ENCODE measurements around the gene GALR3. TPM values are rescaled to one million over a fixed set of nuclear protein-coding genes. Genes with fewer than 3 reads are reported as not detected.
A peak's percentile ranks its signal among the peaks of the same experiment; 100 is the strongest.

The GALR3 gene
- total and polyA plus RNA-seq, 2 experiments from 2014 or later: 0.36 to 0.63 TPM

- TF ChIP-seq, protein P1, sequence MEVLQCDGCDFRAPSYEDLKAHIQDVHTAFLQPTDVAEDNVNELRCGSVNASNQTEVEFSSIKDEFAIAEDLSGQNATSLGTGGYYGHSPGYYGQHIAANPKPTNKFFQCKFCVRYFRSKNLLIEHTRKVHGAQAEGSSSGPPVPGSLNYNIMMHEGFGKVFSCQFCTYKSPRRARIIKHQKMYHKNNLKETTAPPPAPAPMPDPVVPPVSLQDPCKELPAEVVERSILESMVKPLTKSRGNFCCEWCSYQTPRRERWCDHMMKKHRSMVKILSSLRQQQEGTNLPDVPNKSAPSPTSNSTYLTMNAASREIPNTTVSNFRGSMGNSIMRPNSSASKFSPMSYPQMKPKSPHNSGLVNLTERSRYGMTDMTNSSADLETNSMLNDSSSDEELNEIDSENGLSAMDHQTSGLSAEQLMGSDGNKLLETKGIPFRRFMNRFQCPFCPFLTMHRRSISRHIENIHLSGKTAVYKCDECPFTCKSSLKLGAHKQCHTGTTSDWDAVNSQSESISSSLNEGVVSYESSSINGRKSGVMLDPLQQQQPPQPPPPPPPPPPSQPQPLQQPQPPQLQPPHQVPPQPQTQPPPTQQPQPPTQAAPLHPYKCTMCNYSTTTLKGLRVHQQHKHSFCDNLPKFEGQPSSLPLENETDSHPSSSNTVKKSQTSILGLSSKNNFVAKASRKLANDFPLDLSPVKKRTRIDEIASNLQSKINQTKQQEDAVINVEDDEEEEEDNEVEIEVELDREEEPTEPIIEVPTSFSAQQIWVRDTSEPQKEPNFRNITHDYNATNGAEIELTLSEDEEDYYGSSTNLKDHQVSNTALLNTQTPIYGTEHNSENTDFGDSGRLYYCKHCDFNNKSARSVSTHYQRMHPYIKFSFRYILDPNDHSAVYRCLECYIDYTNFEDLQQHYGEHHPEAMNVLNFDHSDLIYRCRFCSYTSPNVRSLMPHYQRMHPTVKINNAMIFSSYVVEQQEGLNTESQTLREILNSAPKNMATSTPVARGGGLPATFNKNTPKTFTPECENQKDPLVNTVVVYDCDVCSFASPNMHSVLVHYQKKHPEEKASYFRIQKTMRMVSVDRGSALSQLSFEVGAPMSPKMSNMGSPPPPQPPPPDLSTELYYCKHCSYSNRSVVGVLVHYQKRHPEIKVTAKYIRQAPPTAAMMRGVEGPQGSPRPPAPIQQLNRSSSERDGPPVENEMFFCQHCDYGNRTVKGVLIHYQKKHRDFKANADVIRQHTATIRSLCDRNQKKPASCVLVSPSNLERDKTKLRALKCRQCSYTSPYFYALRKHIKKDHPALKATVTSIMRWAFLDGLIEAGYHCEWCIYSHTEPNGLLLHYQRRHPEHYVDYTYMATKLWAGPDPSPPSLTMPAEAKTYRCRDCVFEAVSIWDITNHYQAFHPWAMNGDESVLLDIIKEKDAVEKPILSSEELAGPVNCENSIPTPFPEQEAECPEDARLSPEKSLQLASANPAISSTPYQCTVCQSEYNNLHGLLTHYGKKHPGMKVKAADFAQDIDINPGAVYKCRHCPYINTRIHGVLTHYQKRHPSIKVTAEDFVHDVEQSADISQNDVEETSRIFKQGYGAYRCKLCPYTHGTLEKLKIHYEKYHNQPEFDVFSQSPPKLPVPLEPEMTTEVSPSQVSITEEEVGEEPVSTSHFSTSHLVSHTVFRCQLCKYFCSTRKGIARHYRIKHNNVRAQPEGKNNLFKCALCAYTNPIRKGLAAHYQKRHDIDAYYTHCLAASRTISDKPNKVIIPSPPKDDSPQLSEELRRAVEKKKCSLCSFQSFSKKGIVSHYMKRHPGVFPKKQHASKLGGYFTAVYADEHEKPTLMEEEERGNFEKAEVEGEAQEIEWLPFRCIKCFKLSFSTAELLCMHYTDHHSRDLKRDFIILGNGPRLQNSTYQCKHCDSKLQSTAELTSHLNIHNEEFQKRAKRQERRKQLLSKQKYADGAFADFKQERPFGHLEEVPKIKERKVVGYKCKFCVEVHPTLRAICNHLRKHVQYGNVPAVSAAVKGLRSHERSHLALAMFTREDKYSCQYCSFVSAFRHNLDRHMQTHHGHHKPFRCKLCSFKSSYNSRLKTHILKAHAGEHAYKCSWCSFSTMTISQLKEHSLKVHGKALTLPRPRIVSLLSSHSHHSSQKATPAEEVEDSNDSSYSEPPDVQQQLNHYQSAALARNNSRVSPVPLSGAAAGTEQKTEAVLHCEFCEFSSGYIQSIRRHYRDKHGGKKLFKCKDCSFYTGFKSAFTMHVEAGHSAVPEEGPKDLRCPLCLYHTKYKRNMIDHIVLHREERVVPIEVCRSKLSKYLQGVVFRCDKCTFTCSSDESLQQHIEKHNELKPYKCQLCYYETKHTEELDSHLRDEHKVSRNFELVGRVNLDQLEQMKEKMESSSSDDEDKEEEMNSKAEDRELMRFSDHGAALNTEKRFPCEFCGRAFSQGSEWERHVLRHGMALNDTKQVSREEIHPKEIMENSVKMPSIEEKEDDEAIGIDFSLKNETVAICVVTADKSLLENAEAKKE (CRISPR knock-in tag; IDR thresholded peaks at IDR 0.05): no peak
Measured at GRCh38 chr22:37817705-37818408, 5.3 kb upstream of the GALR3 start (continued).

DNA sequence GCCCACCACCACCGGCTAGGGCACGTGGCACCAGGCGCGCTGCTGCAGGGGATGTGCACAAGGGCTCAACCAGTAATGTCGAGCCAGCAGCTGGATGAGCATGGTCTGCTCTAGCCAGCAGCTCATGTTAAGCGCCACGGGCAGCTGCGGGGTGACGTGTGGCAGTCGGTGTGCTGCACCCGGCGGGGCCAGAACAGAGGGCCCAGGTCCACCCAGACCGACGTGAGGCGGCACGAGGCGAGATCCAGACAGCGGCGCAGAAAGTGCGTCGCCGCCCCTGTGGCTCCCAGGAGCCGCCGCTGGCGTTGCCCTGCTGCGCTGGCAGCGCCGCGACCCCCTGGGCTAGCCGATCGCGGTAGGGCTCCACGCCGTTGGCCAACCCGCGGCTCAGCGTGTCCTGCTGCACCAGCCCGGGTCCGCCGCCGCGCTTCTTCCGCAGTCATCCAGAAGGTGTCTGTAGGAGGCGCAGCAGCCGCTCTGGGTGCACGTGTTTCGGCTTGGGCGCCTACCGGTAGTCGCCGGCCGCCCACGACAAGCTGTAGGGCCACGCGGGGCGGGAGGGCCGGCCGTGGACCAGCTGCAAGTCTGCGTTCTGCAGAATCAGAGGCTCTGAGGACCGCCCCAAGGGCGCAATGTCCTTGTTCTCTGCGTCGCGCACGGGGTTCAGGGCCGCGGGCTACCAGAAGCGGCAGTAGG is 4.6 kb upstream of the GALR3 start:
- H3K27me3 ChIP-seq (ENCODE audit: insufficient read depth): peaks cover 39% of the 10 kb centered on the region
- Mint-ChIP-seq H3K4me1 (peaks cover 36% of the 10 kb centered on the region), H3K4me3 (peak overlapping the region; percentile 74), H3K27ac (peak overlapping the region; percentile 97; the same call in 1 of the 2 replicates), H3K36me3 (ENCODE audit: low read depth) (peaks cover 14% of the 10 kb centered on the region), H3K9me3 (no peaks in the 10 kb centered on the region; the same call in 2 of the 3 replicates), H3K27me3 (ENCODE audit: insufficient read depth, low read depth, poor library complexity) (peaks cover 45% of the 10 kb centered on the region)
- ATAC-seq (peak; percentile 52), DNase-seq (ENCODE audit: low spot score) (peak; percentile 77)
- no peak for TF ChIP-seq REST (IDR thresholded peaks at IDR 0.05; ENCODE audit: unreplicated experiment)
- TF ChIP-seq CREB1 (CRISPR knock-in tag; IDR thresholded peaks at IDR 0.05; ENCODE audit: low read depth): 0 out of 2 replicates have a peak, but pooled peaks have one; percentile 2
- TF ChIP-seq, protein P2, sequence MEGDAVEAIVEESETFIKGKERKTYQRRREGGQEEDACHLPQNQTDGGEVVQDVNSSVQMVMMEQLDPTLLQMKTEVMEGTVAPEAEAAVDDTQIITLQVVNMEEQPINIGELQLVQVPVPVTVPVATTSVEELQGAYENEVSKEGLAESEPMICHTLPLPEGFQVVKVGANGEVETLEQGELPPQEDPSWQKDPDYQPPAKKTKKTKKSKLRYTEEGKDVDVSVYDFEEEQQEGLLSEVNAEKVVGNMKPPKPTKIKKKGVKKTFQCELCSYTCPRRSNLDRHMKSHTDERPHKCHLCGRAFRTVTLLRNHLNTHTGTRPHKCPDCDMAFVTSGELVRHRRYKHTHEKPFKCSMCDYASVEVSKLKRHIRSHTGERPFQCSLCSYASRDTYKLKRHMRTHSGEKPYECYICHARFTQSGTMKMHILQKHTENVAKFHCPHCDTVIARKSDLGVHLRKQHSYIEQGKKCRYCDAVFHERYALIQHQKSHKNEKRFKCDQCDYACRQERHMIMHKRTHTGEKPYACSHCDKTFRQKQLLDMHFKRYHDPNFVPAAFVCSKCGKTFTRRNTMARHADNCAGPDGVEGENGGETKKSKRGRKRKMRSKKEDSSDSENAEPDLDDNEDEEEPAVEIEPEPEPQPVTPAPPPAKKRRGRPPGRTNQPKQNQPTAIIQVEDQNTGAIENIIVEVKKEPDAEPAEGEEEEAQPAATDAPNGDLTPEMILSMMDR (conservative IDR thresholded peaks at IDR 0.05; ENCODE audit: low read depth in 2 of 2): peak; percentile 25 to 49; a peak in 3 of 4 replicates
- TF ChIP-seq ZNF114 (CRISPR knock-in tag; IDR thresholded peaks at IDR 0.05): no peak
- TF ChIP-seq POLR2AphosphoS5 (IDR thresholded peaks at IDR 0.05; ENCODE audit: low read depth): peak; percentile 31; the same call in 1 of the 2 replicates
- H2AFZ ChIP-seq: peak overlapping the region; percentile 96
- no peaks in the 10 kb centered on the region for H4K20me1 ChIP-seq (replicated peaks; ENCODE audit: insufficient read depth)
- H3F3A ChIP-seq (replicated peaks; ENCODE audit: low read depth): peaks cover 19% of the 10 kb centered on the region
- peak overlapping the region; percentile 88 for H3K4me2 ChIP-seq
- no peaks in the 10 kb centered on the region for H3K9me2 ChIP-seq (ENCODE audit: insufficient read depth)
- H3K36me3 ChIP-seq (ENCODE audit: insufficient read depth): peaks cover 4% of the 10 kb centered on the region; the same call in 1 of the 2 replicates
- H3K4me1 ChIP-seq (ENCODE audit: insufficient read depth): peaks cover 25% of the 10 kb centered on the region
- H3K4me3 ChIP-seq: peak overlapping the region; percentile 59
- no peaks in the 10 kb centered on the region for H3K79me2 ChIP-seq (replicated peaks; ENCODE audit: insufficient read depth)
- H3K27ac ChIP-seq (ENCODE audit: low read depth): no peak overlapping the region
